Measurements from ENCODE around the gene TJAP1. TPM values are rescaled to one million over a fixed set of nuclear protein-coding genes. Genes with fewer than 3 reads are reported as not detected.
A peak's percentile ranks its signal among the peaks of the same experiment; 100 is the strongest.
"Not testable (repeated sequence)": the region's sequence is repeated elsewhere in the genome, so short reads cannot be mapped to it uniquely, and the experiment has no call there.

The TJAP1 gene
- total and polyA plus RNA-seq, 7 experiments from 2014 or later, result 8.2 to 55.2 (median 31.6) TPM

DNA sequence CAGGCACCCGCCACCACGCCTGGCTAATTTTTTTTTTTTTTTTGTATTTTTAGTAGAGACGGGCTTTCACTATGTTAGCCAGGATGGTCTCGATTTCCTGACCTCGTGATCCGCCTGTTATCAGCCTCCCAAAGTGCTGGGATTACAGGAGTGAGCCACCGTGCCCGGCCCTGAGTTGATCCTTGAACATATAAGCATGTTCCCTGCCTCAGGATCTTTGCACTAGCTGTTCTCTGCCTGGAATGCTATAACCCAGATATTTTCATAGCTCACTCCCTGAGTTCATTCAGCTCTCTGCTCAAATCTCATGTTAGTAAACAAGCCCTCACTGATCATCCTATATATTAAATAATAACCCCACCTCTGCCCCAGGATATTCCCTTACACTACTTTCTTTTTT lies 13.0 kb upstream of the TJAP1 start:
- peaks cover 7 to 47% (median 27%) of the 10 kb centered on the region in 5 donors for H3K27me3 Mint-ChIP-seq
- no peaks in the 10 kb centered on the region for H3K4me1 ChIP-seq (ENCODE audit: control insufficient read depth in 2 of 2, insufficient read depth in 2 of 2, low read length in 2 of 2)
- no peaks in the 10 kb centered on the region for H3K36me3 Mint-ChIP-seq
- H3K9me3 Mint-ChIP-seq, result no peaks in the 10 kb centered on the region
- no peak overlapping the region for H3K27ac ChIP-seq (ENCODE audit: low read depth, low read length)
- H3K27me3 ChIP-seq (ENCODE audit: control insufficient read depth in 2 of 2, insufficient read depth in 2 of 2, low read length in 2 of 2), result peaks cover 0 to under 1% of the 10 kb centered on the region in 2 donors
- intact Hi-C loops (cut with micrococcal nuclease), result no loop called here
- ChIA-PET CTCF (interaction anchor here (1.1 kb wide), 1 partner anchor 30 kb away, joined by 3 read pairs; no protein-coding TSS in a partner anchor), POLR2A (no interaction called here)
- no peaks in the 10 kb centered on the region for H3K36me3 ChIP-seq (ENCODE audit: control insufficient read depth in 2 of 3, insufficient read depth in 3 of 3, low read length in 3 of 3)
- no peaks in the 10 kb centered on the region for H3K4me1 Mint-ChIP-seq
- DNase-seq (no peak), ATAC-seq (no peak)
- H3K27ac Mint-ChIP-seq, result no peak overlapping the region
- H3K4me3 ChIP-seq (ENCODE audit: low read length), result no peak overlapping the region
- no peak overlapping the region for H3K4me3 Mint-ChIP-seq
- H3K9me3 ChIP-seq (ENCODE audit: control insufficient read depth in 2 of 3, low read length in 3 of 3), result no peaks in the 10 kb centered on the region

DNA sequence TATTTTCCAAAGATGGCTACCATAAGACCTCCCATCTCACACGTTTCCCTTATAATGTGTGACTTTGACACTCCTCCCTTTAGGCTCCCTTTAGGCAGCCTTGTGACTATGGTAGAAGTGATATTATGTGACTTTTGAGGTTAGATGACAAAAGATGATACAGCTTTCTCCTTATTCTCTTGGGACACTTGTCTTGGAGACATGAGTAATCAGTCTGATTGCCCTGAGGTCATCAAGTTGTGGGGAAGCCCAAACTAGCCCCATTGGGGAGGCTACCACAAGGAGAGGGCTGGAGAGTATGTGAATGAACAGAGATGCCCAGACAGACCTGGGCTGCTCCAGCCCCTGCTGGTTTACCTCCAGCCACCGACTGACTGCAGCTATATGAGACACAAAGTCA lies 11.4 kb upstream of the TJAP1 start:
- H3K27ac ChIP-seq (ENCODE audit: low read depth, low read length), result no peak overlapping the region
- H3K27me3 ChIP-seq (ENCODE audit: control insufficient read depth in 2 of 2, insufficient read depth in 2 of 2, low read length in 2 of 2), result peaks cover 0 to 3% of the 10 kb centered on the region in 2 donors
- DNase-seq, result no peak
- ChIA-PET CTCF (no interaction called here), POLR2A (no interaction called here)
- H3K36me3 Mint-ChIP-seq, result no peaks in the 10 kb centered on the region
- no peak overlapping the region for H3K4me3 ChIP-seq (ENCODE audit: low read length)
- H3K27ac Mint-ChIP-seq, result no peak overlapping the region
- H3K4me1 Mint-ChIP-seq, result no peaks in the 10 kb centered on the region
- H3K9me3 ChIP-seq (ENCODE audit: control insufficient read depth in 2 of 3, low read length in 3 of 3), result no peaks in the 10 kb centered on the region
- no peak overlapping the region for H3K4me3 Mint-ChIP-seq
- no peaks in the 10 kb centered on the region for H3K36me3 ChIP-seq (ENCODE audit: control insufficient read depth in 2 of 3, insufficient read depth in 3 of 3, low read length in 3 of 3)
- peak; percentile 41 for ATAC-seq
- intact Hi-C loops (cut with micrococcal nuclease), result no loop called here
- H3K4me1 ChIP-seq (ENCODE audit: control insufficient read depth in 2 of 2, insufficient read depth in 2 of 2, low read length in 2 of 2), result no peaks in the 10 kb centered on the region
- no peaks in the 10 kb centered on the region for H3K9me3 Mint-ChIP-seq
- H3K27me3 Mint-ChIP-seq, result peaks cover 11 to 40% (median 27%) of the 10 kb centered on the region in 5 donors

DNA sequence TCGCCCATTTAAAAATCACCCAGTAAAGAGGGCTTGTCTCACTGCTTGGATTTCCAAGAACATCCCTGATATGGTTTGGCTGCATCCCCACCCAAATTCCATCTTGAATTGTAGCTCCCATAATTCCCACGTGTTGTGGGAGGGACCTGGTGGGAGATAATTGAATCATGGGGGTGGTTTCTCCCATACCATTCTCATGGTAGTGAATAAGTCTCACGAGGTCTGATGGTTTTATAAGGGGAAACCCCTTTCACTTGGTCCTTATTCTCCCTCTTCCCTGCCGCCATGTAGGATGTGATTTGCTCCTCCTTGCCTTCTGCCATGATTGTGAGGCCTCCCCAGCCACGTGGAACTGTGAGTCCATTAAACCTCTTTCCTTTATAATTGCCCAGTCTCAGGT lies 10.1 kb upstream of the TJAP1 start:
- H3K4me1 ChIP-seq (ENCODE audit: control insufficient read depth in 2 of 2, insufficient read depth in 2 of 2, low read length in 2 of 2); CTCF ChIA-PET; H3K9me3 Mint-ChIP-seq; H3K4me3 Mint-ChIP-seq; H3K27me3 ChIP-seq (ENCODE audit: control insufficient read depth in 2 of 2, insufficient read depth in 2 of 2, low read length in 2 of 2); H3K27ac Mint-ChIP-seq; H3K36me3 Mint-ChIP-seq; DNase-seq; H3K4me1 Mint-ChIP-seq; H3K9me3 ChIP-seq (ENCODE audit: control insufficient read depth in 2 of 3, low read length in 3 of 3); H3K27ac ChIP-seq (ENCODE audit: low read depth, low read length); intact Hi-C loops (cut with micrococcal nuclease); ATAC-seq; H3K4me3 ChIP-seq (ENCODE audit: low read length); H3K36me3 ChIP-seq (ENCODE audit: control insufficient read depth in 2 of 3, insufficient read depth in 3 of 3, low read length in 3 of 3): not testable (repeated sequence)
- H3K27me3 Mint-ChIP-seq, result peaks cover 17 to 38% (median 24%) of the 10 kb centered on the region in 5 donors
- POLR2A ChIA-PET, result interaction anchor here (0.6 kb wide), 1 partner anchor 26 kb away, joined by 3 read pairs; no protein-coding TSS in a partner anchor

DNA sequence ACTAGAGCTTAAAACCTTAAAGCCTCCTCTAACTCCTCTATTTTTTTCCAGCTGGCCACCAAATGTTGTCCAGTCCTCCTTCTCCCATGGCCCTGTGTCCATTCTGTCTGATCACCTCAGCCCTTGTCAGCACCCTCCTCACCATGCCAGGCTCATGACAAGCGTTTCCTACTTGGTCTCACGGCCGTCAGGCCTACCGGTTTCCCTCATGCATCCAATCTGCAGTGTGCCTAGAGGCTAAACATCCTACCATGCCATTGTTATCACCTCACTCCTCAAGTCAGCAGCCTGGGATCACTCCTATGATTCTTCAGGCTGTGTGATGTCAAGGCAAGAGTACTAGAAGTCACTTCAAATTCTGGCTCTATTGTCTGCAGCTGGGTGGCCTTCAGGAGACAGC lies 9.6 kb upstream of the TJAP1 start:
- Mint-ChIP-seq H3K4me1 (no peaks in the 10 kb centered on the region), H3K9me3 (no peaks in the 10 kb centered on the region)
- no peak for ATAC-seq

DNA sequence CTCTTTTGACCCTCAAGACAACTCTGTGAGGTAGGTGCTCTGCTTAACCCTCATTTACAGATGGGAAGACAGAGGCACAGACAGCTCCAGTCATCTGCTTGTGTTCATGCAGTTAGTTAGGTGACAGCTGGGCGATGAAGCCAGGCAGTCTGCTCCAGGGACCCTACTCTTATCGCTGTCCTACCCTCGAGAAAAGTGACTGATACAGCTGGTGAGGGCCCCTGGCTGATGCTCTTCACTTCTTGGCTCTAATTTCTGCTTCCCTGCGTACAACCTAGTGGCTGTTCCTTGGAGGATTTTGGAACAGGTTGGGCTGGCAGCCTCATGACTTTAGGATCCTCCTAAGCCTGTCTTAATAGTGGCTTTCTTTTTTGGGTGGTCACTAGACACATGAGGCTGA lies 9.1 kb upstream of the TJAP1 start:
- H3K4me1 ChIP-seq (ENCODE audit: control insufficient read depth in 2 of 2, insufficient read depth in 2 of 2, low read length in 2 of 2), result no peaks in the 10 kb centered on the region
- H3K9me3 Mint-ChIP-seq, result no peaks in the 10 kb centered on the region
- no peak for DNase-seq
- no peaks in the 10 kb centered on the region for H3K36me3 Mint-ChIP-seq
- H3K27me3 ChIP-seq (ENCODE audit: control insufficient read depth in 2 of 2, insufficient read depth in 2 of 2, low read length in 2 of 2), result peaks cover 0 to 3% of the 10 kb centered on the region in 2 donors
- no peak overlapping the region for H3K4me3 Mint-ChIP-seq
- no peak overlapping the region for H3K27ac Mint-ChIP-seq
- ATAC-seq, result no peak
- intact Hi-C loops (cut with micrococcal nuclease), result no loop called here
- POLR2A ChIA-PET, result interaction anchor here (0.6 kb wide), 1 partner anchor 27 kb away, joined by 3 read pairs; no protein-coding TSS in a partner anchor
- H3K4me1 Mint-ChIP-seq, result no peaks in the 10 kb centered on the region
- H3K27ac ChIP-seq (ENCODE audit: low read depth, low read length), result no peak overlapping the region
- CTCF ChIA-PET, result no interaction called here
- H3K36me3 ChIP-seq (ENCODE audit: control insufficient read depth in 2 of 3, insufficient read depth in 3 of 3, low read length in 3 of 3), result no peaks in the 10 kb centered on the region
- H3K4me3 ChIP-seq (ENCODE audit: low read length), result no peak overlapping the region
- H3K27me3 Mint-ChIP-seq, result peaks cover 14 to 29% (median 18%) of the 10 kb centered on the region in 5 donors
- no peaks in the 10 kb centered on the region for H3K9me3 ChIP-seq (ENCODE audit: control insufficient read depth in 2 of 3, low read length in 3 of 3)

More for the DNA sequence above, 9.6 kb upstream of the TJAP1 start:
- H3K36me3 ChIP-seq (ENCODE audit: control insufficient read depth in 2 of 3, insufficient read depth in 3 of 3, low read length in 3 of 3), result no peaks in the 10 kb centered on the region
- H3K4me3 ChIP-seq (ENCODE audit: low read length), result no peak overlapping the region
- ChIA-PET POLR2A (interaction anchor here (0.6 kb wide), 1 partner anchor 26 kb away, joined by 3 read pairs; no protein-coding TSS in a partner anchor), CTCF (no interaction called here)
- H3K27ac ChIP-seq (ENCODE audit: low read depth, low read length), result no peak overlapping the region
- peaks cover 17 to 33% (median 19%) of the 10 kb centered on the region in 5 donors for H3K27me3 Mint-ChIP-seq
- H3K4me3 Mint-ChIP-seq, result no peak overlapping the region
- H3K27ac Mint-ChIP-seq, result no peak overlapping the region
- peaks cover 0 to 3% of the 10 kb centered on the region in 2 donors for H3K27me3 ChIP-seq (ENCODE audit: control insufficient read depth in 2 of 2, insufficient read depth in 2 of 2, low read length in 2 of 2)
- no peaks in the 10 kb centered on the region for H3K9me3 ChIP-seq (ENCODE audit: control insufficient read depth in 2 of 3, low read length in 3 of 3)
- intact Hi-C loops (cut with micrococcal nuclease), result no loop called here
- H3K4me1 ChIP-seq (ENCODE audit: control insufficient read depth in 2 of 2, insufficient read depth in 2 of 2, low read length in 2 of 2), result no peaks in the 10 kb centered on the region
- no peak for DNase-seq
- no peaks in the 10 kb centered on the region for H3K36me3 Mint-ChIP-seq

DNA sequence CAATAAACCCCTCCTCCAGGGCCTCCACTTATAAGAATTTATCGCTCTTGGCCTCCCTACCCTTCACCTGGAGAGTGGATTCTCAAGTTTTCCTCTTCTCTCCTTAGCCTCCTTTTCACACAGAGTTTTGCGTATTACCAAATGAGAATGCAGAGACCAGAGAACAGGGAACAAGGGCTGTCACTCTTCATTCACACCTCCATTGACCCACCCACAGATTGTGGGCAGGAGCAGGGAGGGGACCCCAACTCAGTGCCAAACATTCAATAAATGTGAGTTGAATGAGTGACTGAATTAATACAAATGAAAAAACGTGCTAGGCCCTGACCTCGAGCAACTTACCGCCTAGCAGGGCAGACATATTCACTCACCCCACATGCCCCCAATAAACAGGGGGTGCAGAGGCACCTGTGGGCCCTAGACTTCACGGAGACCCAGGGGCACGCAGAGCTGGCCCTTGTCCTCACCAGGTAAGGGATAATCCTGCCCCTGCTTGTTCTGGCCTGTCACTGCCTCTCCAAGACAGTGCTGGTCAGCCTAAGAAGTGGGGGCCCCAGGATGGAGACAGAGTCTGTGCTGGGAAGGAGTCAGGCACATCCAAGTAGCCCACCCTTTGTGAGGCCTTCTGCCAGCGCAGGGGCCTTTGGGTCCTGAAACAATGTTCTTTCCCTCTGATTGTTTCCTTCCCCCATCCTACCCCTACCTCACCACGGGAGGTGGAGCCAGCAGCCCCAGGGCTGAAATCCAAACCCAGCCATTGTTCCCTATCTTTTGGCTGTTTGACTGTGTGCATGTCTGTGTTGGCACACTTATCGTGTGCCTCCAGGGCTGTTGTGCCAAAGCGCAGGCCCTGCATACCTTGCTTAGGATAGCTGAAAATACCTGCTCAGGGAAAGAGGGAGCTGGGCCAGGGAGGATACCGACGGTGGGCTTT lies 8.4 kb upstream of the TJAP1 start:
- no peak overlapping the region for H3K4me3 Mint-ChIP-seq
- peaks cover 0 to 3% of the 10 kb centered on the region in 2 donors for H3K27me3 ChIP-seq (ENCODE audit: control insufficient read depth in 2 of 2, insufficient read depth in 2 of 2, low read length in 2 of 2)
- ATAC-seq, result no peak
- H3K4me3 ChIP-seq (ENCODE audit: low read length), result no peak overlapping the region
- intact Hi-C loops (cut with micrococcal nuclease), result no loop called here
- no peaks in the 10 kb centered on the region for H3K9me3 ChIP-seq (ENCODE audit: control insufficient read depth in 2 of 3, low read length in 3 of 3)
- CTCF ChIA-PET, result interaction anchor here (0.5 kb wide), 1 partner anchor 1266 kb away, joined by 3 read pairs; no protein-coding TSS in a partner anchor
- H3K27ac ChIP-seq (ENCODE audit: low read depth, low read length), result no peak overlapping the region
- H3K36me3 ChIP-seq (ENCODE audit: control insufficient read depth in 2 of 3, insufficient read depth in 3 of 3, low read length in 3 of 3), result no peaks in the 10 kb centered on the region
- no peak for DNase-seq
- peaks cover 12 to 24% (median 18%) of the 10 kb centered on the region in 5 donors for H3K27me3 Mint-ChIP-seq
- POLR2A ChIA-PET, result no interaction called here
- no peak overlapping the region for H3K27ac Mint-ChIP-seq
- H3K36me3 Mint-ChIP-seq, result no peaks in the 10 kb centered on the region
- H3K4me1 ChIP-seq (ENCODE audit: control insufficient read depth in 2 of 2, insufficient read depth in 2 of 2, low read length in 2 of 2), result no peaks in the 10 kb centered on the region
- no peaks in the 10 kb centered on the region for H3K9me3 Mint-ChIP-seq
- H3K4me1 Mint-ChIP-seq, result no peaks in the 10 kb centered on the region

All from naive thymus-derived CD4-positive, alpha-beta T cell (primary cell).